Activated T-cell treated with anti-CD3 and anti-CD28 coated beads for 1 hour (primary cell): ENCODE data around the gene ZNF74.
"Not testable (repeated sequence)": the region's sequence is repeated elsewhere in the genome, so short reads cannot be mapped to it uniquely, and the experiment has no call there.

Experiments
- DNase-seq: peaks from one replicate; pipeline ENCODE4 v3.0.0-alpha.2; 2020; ENCODE audit warnings: low read depth

The ZNF74 gene

GRCh38 chr22:20400606-20401375, 6.8 kb downstream of the ZNF74 start:
- no peak for DNase-seq

GRCh38 chr22:20401376-20402014, 7.5 kb downstream of the ZNF74 start:
- no peak for DNase-seq

GRCh38 chr22:20402960-20403778, 9.2 kb downstream of the ZNF74 start:
- DNase-seq = no peak

- DNase-seq = no peak
Observed at GRCh38 chr22:20403779-20404140, 9.8 kb downstream of the ZNF74 start.

- no peak for DNase-seq
Observed at GRCh38 chr22:20404881-20405280, 10.9 kb downstream of the ZNF74 start.

- DNase-seq = no peak
Observed at GRCh38 chr22:20405291-20405930, 11.5 kb downstream of the ZNF74 start.

DNA sequence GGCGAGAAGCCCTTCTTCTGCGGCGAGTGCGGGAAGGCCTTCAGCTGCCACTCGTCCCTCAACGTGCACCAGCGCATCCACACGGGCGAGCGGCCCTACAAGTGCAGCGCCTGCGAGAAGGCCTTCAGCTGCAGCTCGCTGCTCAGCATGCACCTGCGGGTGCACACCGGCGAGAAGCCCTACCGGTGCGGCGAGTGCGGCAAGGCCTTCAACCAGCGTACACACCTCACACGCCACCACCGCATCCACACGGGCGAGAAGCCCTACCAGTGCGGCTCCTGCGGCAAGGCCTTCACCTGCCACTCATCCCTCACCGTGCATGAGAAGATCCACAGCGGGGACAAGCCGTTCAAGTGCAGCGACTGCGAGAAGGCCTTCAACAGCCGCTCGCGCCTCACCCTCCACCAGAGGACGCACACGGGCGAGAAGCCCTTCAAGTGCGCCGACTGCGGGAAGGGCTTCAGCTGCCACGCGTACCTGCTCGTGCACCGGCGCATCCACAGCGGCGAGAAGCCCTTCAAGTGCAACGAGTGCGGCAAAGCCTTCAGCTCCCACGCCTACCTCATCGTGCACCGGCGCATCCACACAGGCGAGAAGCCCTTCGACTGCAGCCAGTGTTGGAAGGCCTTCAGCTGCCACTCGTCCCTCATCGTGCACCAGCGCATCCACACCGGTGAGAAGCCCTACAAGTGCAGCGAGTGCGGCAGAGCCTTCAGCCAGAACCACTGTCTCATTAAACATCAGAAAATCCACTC, 12.2 kb downstream of the ZNF74 start:
- DNase-seq = no peak

GRCh38 chr22:20406686-20407408, 12.9 kb downstream of the ZNF74 start:
- no peak for DNase-seq

GRCh38 chr22:20407829-20408228, 13.9 kb downstream of the ZNF74 start:
- DNase-seq = no peak

- DNase-seq = no peak
Observed at GRCh38 chr22:20408891-20409290, 14.9 kb downstream of the ZNF74 start.

DNA sequence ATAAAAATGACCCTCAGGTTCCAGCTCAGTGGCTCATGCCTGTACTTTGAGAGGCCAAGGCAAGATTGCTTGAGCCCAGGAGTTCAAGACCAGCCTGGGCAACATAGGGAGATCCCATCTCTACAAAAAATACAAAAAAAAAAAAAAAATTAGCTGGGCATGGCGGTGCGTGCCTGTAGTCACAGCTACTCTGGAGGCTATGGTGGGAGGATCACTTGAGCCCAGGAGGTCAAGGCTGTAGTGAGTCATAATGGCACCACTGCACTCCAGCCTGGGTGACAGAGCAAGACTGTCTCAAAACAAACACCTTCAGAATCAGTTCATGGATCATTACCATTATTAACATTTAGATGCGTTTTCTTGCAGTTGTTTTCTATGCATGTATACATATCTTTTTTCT, 15.4 kb downstream of the ZNF74 start:
- DNase-seq = not testable (repeated sequence)

- DNase-seq = no peak
Observed at GRCh38 chr22:20412474-20413216, 18.7 kb downstream of the ZNF74 start.

GRCh38 chr22:20413217-20414058, 19.5 kb downstream of the ZNF74 start:
- DNase-seq = no peak

DNA sequence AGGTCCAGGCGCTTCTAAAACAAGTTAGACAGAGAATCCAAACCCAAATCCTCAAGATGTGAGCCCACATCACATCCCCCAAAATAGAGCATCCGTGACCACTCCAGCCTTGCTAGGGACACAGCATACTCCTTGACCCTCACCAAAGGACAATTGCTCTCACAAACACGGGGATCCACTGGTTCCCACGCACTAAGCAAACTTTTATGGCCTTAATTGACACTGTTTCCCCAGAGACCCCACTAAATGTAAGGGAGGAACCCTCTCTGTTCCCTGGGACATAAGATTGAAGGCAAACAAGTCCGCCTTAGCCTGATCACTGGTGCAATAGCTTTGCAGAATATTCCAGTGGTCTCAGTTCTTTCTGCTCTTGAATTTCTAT, 20.1 kb downstream of the ZNF74 start:
- no peak for DNase-seq

DNA sequence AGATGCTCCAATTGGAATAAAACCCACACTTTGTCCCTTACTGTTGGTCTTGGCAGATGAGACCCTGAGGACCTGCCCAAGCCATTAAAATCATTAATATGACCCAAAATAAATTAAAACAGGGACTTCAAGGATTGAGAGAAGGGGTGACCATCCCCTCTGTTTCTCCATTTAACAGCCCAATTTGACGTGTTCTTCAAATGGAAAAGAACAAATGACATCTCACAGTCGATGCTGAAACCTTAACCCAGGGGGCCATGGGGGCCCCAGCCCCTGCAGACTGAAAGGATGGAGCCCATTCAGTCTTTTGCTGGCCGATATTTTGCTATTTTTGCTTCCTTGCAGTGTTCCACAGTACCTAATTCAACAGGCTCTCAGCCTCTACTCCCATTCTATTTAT, 20.5 kb downstream of the ZNF74 start:
- DNase-seq = no peak

GRCh38 chr22:20415241-20415640, 21.3 kb downstream of the ZNF74 start:
- DNase-seq = not testable (repeated sequence)

GRCh38 chr22:20415699-20416098, 21.7 kb downstream of the ZNF74 start:
- not testable (repeated sequence) for DNase-seq

- DNase-seq = peak; percentile 63
Observed at GRCh38 chr22:20418211-20418788, 24.3 kb downstream of the ZNF74 start.

- DNase-seq = no peak
Observed at GRCh38 chr22:20419664-20419951, 25.7 kb downstream of the ZNF74 start.
